ENCODE measurements around the gene TP53TG3E. TPM values are rescaled to one million over a fixed set of nuclear protein-coding genes. Genes with fewer than 3 reads are reported as not detected.
"Not testable (repeated sequence)": the region's sequence is repeated elsewhere in the genome, so short reads cannot be mapped to it uniquely, and the experiment has no call there.

The TP53TG3E gene, protein sequence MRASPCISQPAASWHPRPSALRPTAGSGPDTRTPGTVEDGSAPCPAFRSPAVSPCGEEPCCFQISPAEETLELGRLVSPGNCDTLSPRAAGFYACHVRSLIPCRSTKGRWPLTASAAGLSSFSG
- not detected for total RNA-seq

GRCh38 chr16:33304006-33304405 lies at the start of gene TP53TG3E:
Gene TP53TG3E (plus strand): TSS chr16:33304306. CDS start chr16:33304374, 68 bp downstream.
- CTCF ChIA-PET, DNase-seq, H3K4me3 Mint-ChIP-seq: not testable (repeated sequence)

DNA sequence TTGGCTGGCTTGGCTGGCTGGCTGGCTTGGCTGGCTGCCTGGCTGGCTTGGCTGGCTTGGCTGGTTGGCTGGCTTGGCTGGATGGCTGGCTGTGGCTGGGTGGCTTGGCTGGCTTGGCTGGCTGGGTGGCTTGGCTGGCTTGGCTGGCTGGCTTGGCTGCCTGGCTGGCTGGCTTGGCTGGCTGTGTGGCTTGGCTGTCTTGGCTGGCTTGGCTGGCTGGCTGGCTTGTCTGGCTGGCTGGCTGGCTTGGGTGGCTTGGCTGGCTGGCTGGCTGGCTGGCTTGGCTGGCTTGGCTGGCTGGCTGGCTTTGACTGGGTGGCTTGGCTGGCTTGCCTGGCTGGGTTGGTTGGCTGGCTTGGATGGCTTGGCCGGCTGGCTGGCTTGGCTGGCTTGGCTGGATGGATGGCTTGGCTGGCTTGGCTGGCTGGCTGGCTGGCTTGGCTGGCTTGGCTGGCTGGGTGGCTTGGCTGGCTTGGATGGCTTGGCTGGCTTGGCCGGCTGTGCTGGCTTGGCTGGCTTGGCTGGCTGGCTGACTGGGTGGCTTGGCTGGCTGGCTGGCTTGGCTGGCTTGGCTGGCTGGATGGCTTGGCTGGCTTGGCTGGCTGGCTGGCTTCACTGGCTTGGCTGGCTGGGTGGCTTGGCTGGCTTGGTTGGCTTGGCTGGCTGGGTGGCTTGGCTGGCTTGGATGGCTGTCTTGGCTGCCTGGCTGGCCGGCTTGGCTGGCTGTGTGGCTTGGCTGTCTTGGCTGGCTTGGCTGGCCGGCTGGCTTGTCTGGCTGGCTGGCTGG lies 32.3 kb downstream of the TP53TG3E start:
- intact Hi-C loops (cut with micrococcal nuclease); H3K4me3 Mint-ChIP-seq; H3K4me1 Mint-ChIP-seq (ENCODE audit: low read depth); H3K36me3 Mint-ChIP-seq (ENCODE audit: low read depth); H3K9me3 Mint-ChIP-seq; CTCF ChIA-PET; H3K27me3 Mint-ChIP-seq (ENCODE audit: low read depth); H3K27ac Mint-ChIP-seq: not testable (repeated sequence)
- peak; percentile 48 for DNase-seq

More at GRCh38 chr16:33304006-33304405, at the start of gene TP53TG3E:
- H3K4me1 Mint-ChIP-seq (ENCODE audit: low read depth); H3K27ac Mint-ChIP-seq; H3K27me3 Mint-ChIP-seq (ENCODE audit: low read depth); H3K36me3 Mint-ChIP-seq (ENCODE audit: low read depth); H3K9me3 Mint-ChIP-seq; intact Hi-C loops (cut with micrococcal nuclease): not testable (repeated sequence)

DNA sequence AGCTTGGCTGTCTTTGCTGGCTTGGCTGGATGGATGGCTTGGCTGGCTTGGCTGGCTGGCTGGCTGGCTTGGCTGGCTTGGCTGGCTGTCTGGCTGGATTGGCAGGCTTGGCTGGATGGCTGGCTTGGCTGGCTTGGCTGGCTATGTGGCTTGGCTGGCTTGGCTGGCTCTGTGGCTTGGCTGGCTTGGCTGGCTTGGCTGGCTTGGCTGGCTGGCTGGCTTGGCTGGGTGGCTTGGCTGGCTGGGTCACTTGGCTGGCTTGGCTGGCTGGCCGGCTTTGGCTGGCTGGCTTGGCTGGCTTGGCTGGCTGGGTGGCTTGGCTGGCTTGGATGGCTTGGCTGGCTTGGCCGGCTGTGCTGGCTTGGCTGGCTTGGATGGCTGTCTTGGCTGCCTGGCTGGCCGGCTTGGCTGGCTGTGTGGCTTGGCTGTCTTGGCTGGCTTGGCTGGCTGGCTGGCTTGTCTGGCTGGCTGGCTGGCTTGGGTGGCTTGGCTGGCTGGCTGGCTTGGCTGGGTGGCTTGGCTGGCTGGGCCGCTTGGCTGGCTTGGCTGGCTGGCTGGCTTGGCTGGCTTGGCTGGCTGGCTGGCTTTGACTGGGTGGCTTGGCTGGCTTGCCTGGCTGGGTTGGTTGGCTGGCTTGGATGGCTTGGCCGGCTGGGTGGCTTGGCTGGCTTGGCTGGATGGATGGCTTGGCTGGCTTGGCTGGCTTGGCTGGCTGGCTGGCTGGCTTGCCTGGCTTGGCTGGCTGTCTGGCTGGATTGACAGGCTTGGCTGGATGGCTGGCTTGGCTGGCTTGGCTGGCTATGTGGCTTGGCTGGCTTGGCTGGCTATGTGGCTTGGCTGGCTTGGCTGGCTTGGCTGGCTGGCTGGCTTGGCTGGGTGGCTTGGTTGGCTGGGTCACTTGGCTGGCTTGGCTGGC lies 33.8 kb downstream of the TP53TG3E start:
- CTCF ChIA-PET; H3K27ac Mint-ChIP-seq; intact Hi-C loops (cut with micrococcal nuclease); H3K9me3 Mint-ChIP-seq; H3K27me3 Mint-ChIP-seq (ENCODE audit: low read depth); H3K36me3 Mint-ChIP-seq (ENCODE audit: low read depth); H3K4me3 Mint-ChIP-seq; H3K4me1 Mint-ChIP-seq (ENCODE audit: low read depth): not testable (repeated sequence)
- DNase-seq = peak; percentile 31

- CTCF ChIA-PET; H3K27ac Mint-ChIP-seq; H3K9me3 Mint-ChIP-seq; H3K4me1 Mint-ChIP-seq (ENCODE audit: low read depth); intact Hi-C loops (cut with micrococcal nuclease); H3K4me3 Mint-ChIP-seq; H3K36me3 Mint-ChIP-seq (ENCODE audit: low read depth); H3K27me3 Mint-ChIP-seq (ENCODE audit: low read depth): not testable (repeated sequence)
- DNase-seq = peak; percentile 15
These were observed 34.4 kb downstream of the TP53TG3E start for GRCh38 chr16:33338543-33338951.

- H3K36me3 Mint-ChIP-seq (ENCODE audit: low read depth); H3K4me3 Mint-ChIP-seq; H3K27ac Mint-ChIP-seq; H3K27me3 Mint-ChIP-seq (ENCODE audit: low read depth); H3K4me1 Mint-ChIP-seq (ENCODE audit: low read depth); CTCF ChIA-PET; H3K9me3 Mint-ChIP-seq; intact Hi-C loops (cut with micrococcal nuclease): not testable (repeated sequence)
- peak; percentile 32 for DNase-seq
These were observed 35.3 kb downstream of the TP53TG3E start for GRCh38 chr16:33339093-33340061.

Other genes with a start within 250 kb of the TP53TG3E start
- not detected for gene TP53TG3C, start 110.1 kb upstream of the TP53TG3E start, total RNA-seq
- gene TP53TG3B, start 56.5 kb downstream of the TP53TG3E start, total RNA-seq = not detected
- gene TP53TG3F, start 155.3 kb downstream of the TP53TG3E start, total RNA-seq = not detected

Measured in activated naive CD4-positive, alpha-beta T cell treated with anti-CD3 and anti-CD28 coated beads for 36 hours (primary cell).